Fibroblast of lung (primary cell): ENCODE measurements around the gene TTC1. TPM values are rescaled to one million over a fixed set of nuclear protein-coding genes. Genes with fewer than 3 reads are reported as not detected.

Experiments
- DNase-seq, 2 donors: peaks; one replicate each; pipeline versions ENCODE4 v3.0.0 to v3.0.0-alpha.2; 2010; ENCODE audit warnings: low read depth in 2 of 2
- H2AFZ ChIP-seq: 2 replicates; pipeline ENCODE4 v1.5.1; 2012; ENCODE audit warnings: low read length, control low read depth, inconsistent platforms
- H3K27ac ChIP-seq: 2 replicates; pipeline ENCODE4 v1.5.1; 2011; ENCODE audit warnings: low read length, control low read depth; ENCODE audit not compliant: insufficient read depth
- H3K27me3 ChIP-seq: 2 replicates; pipeline ENCODE4 v1.5.1; 2011; ENCODE audit warnings: mild to moderate bottlenecking, low read length; ENCODE audit not compliant: control insufficient read depth, insufficient read depth
- H3K36me3 ChIP-seq: 2 replicates; pipeline ENCODE4 v1.5.1; 2011; ENCODE audit warnings: low read length; ENCODE audit not compliant: control insufficient read depth, insufficient read depth
- H3K4me1 ChIP-seq: 2 replicates; pipeline ENCODE4 v1.5.1; 2011; ENCODE audit warnings: low read length; ENCODE audit not compliant: control insufficient read depth, insufficient read depth; ENCODE audit errors: extremely low read depth
- H3K4me2 ChIP-seq: 2 replicates; pipeline ENCODE4 v1.5.1; 2011; ENCODE audit warnings: low read length, control low read depth; ENCODE audit not compliant: insufficient read depth; ENCODE audit errors: extremely low read depth
- H3K4me3 ChIP-seq, 4 experiments: fragments of 200-600 bp in 1 of 4; sonication (generic) in 1 of 4; replicated peaks in 1 of 4; 2 replicates each; pipeline ENCODE4 v1.5.1; 2011 to 2016; ENCODE audit warnings: low read length in 4 of 4, low read depth in 3 of 4, mild to moderate bottlenecking in 3 of 4, control low read depth in 2 of 4, inconsistent platforms in 1 of 4, mixed read lengths in 1 of 4; ENCODE audit not compliant: insufficient read depth in 1 of 4; ENCODE audit errors: control extremely low read depth in 1 of 4
- H3K79me2 ChIP-seq: 2 replicates; pipeline ENCODE4 v1.5.1; 2012; ENCODE audit warnings: mild to moderate bottlenecking, low read length, inconsistent platforms; ENCODE audit not compliant: control insufficient read depth, insufficient read depth
- H3K9ac ChIP-seq: 2 replicates; pipeline ENCODE4 v1.5.1; 2011; ENCODE audit warnings: mild to moderate bottlenecking, low read length, control low read depth; ENCODE audit not compliant: insufficient read depth
- H3K9me3 ChIP-seq: 2 replicates; pipeline ENCODE4 v1.5.1; 2012; ENCODE audit warnings: low read depth, low read length; ENCODE audit not compliant: control insufficient read depth, insufficient read depth
- H4K20me1 ChIP-seq: 2 replicates; pipeline ENCODE4 v1.5.1; 2011; ENCODE audit warnings: low read length; ENCODE audit not compliant: control insufficient read depth, insufficient read depth; ENCODE audit errors: extremely low read depth
- EZH2 ChIP-seq: IDR thresholded peaks from 2 replicates; pipeline ENCODE4 v1.5.1; 2012; ENCODE audit warnings: low read length, control low read depth, mild to moderate bottlenecking; ENCODE audit errors: missing control alignments
- polyA plus RNA-seq, 2 donors: library from polyadenylated mRNA; depleted of rRNA in 1 of 2; stranded (reverse) in 1 of 2; unstranded in 1 of 2; fragments of >200 nt; gene quantifications; 2 replicates each; pipeline ENCODE4 v1.2.1, GENCODE V29; 2011 to 2012; ENCODE audit warnings: missing spikeins in 1 of 2
- total RNA-seq: library from RNA; depleted of rRNA; stranded (reverse); fragments of >200 nt; gene quantifications from 2 replicates; pipeline ENCODE4 v1.2.1, GENCODE V29; 2014
- TF ChIP-seq, protein P1 (sequence below), 2 donors: IDR thresholded peaks in 1 of 2; conservative IDR thresholded peaks in 1 of 2; 1 replicate in 1 of 2; 2 replicates in 1 of 2; pipeline ENCODE4 v1.5.1; 2011 to 2012; ENCODE audit warnings: low read length in 2 of 2, control low read depth in 1 of 2, inconsistent platforms in 1 of 2, low read depth in 1 of 2, mild to moderate bottlenecking in 1 of 2

The TTC1 gene
- total and polyA plus RNA-seq, 2 donors (not counting 1 experiment from before 2014, with no cell fraction given) = 41.6 to 63.7 TPM

DNA sequence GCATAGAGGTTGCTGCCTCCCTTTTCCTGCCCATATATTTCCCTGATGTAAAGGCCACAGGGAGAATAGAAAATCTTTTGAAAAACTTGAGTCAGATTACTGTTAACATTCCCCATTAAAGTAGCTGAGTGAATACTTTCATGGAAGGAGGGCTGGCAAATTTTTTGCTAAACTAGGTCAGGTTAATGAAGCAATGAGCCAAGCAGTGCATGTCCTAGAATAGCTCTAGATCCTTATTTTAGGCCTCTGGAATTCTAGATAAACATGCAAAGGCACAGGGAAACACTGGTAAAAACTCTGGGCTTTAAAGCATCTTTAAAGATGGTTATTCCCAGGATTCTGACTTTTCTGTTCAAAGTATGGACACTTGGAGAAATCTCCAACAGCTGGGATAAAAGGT lies 27.9 kb downstream of the TTC1 start:
- Histone ChIP-seq H3K4me1 (no peaks in the 10 kb centered on the region), H3K36me3 (peaks cover 7% of the 10 kb centered on the region), H3K9ac (no peak overlapping the region), H2AFZ (no peak overlapping the region), H3K4me3 (no peak overlapping the region), H3K27me3 (no peaks in the 10 kb centered on the region), H3K4me2 (no peak overlapping the region), H3K79me2 (no peaks in the 10 kb centered on the region), H4K20me1 (no peaks in the 10 kb centered on the region), H3K9me3 (no peaks in the 10 kb centered on the region), H3K27ac (no peak overlapping the region)
- DNase-seq = no peak
- TF ChIP-seq, protein P1, sequence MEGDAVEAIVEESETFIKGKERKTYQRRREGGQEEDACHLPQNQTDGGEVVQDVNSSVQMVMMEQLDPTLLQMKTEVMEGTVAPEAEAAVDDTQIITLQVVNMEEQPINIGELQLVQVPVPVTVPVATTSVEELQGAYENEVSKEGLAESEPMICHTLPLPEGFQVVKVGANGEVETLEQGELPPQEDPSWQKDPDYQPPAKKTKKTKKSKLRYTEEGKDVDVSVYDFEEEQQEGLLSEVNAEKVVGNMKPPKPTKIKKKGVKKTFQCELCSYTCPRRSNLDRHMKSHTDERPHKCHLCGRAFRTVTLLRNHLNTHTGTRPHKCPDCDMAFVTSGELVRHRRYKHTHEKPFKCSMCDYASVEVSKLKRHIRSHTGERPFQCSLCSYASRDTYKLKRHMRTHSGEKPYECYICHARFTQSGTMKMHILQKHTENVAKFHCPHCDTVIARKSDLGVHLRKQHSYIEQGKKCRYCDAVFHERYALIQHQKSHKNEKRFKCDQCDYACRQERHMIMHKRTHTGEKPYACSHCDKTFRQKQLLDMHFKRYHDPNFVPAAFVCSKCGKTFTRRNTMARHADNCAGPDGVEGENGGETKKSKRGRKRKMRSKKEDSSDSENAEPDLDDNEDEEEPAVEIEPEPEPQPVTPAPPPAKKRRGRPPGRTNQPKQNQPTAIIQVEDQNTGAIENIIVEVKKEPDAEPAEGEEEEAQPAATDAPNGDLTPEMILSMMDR (conservative IDR thresholded peaks at IDR 0.05 in 1 of 2, IDR thresholded peaks at IDR 0.05 in 1 of 2; ENCODE audit: low read depth in 1 of 2, low read length in 2 of 2) = no peak
- no peak for TF ChIP-seq EZH2

DNA sequence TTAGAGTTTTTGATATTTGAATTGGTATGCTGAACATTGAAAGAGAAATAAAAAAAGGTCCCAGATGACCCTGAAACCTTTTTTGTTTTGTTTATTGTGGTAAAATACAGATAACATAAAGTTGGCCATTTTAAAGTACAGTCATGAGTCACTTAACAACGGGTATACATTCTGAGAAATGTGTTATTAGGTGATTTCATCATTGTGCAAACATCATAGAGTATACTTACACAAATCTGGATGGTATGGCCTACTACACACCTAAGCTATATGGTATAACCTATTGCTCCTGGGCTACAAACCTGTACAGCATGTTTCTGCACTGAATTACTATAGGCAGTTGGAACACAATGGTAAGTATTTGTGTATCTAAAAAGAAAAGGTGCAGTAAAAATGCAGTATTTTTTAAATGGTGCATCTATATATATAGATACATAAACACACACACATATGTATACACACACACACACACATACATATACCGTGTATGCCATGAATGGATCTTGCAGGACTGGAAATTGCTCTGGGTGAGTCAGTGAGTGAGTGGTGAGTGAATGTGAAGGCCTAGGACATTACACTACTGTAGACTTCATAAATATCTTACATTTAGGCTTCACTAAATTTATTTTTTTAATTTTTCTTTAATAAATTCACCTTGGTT lies 31.0 kb downstream of the TTC1 start:
- H3K4me2 ChIP-seq = no peak overlapping the region
- no peak overlapping the region for H3K4me3 ChIP-seq
- no peak overlapping the region for H3K27ac ChIP-seq
- H3K27me3 ChIP-seq = no peaks in the 10 kb centered on the region
- H3K36me3 ChIP-seq = peaks cover 3% of the 10 kb centered on the region
- H4K20me1 ChIP-seq = no peaks in the 10 kb centered on the region
- TF ChIP-seq EZH2 = no peak
- TF ChIP-seq, protein P1 (conservative IDR thresholded peaks at IDR 0.05 in 1 of 2, IDR thresholded peaks at IDR 0.05 in 1 of 2; ENCODE audit: low read depth in 1 of 2, low read length in 2 of 2) = no peak
- H2AFZ ChIP-seq = no peak overlapping the region
- H3K9me3 ChIP-seq = no peaks in the 10 kb centered on the region
- H3K79me2 ChIP-seq = no peaks in the 10 kb centered on the region
- no peaks in the 10 kb centered on the region for H3K4me1 ChIP-seq
- peak in 1 of 2 donors; percentile 38 for DNase-seq
- no peak overlapping the region for H3K9ac ChIP-seq

- DNase-seq = no peak
- Histone ChIP-seq H2AFZ (no peak overlapping the region), H3K36me3 (peaks cover 2% of the 10 kb centered on the region), H3K9ac (no peak overlapping the region), H3K4me3 (no peak overlapping the region), H3K9me3 (no peaks in the 10 kb centered on the region), H3K79me2 (no peaks in the 10 kb centered on the region), H3K27ac (no peak overlapping the region), H3K4me1 (no peaks in the 10 kb centered on the region), H3K27me3 (no peaks in the 10 kb centered on the region), H4K20me1 (no peaks in the 10 kb centered on the region), H3K4me2 (no peak overlapping the region)
- TF ChIP-seq, protein P1 (conservative IDR thresholded peaks at IDR 0.05 in 1 of 2, IDR thresholded peaks at IDR 0.05 in 1 of 2; ENCODE audit: low read depth in 1 of 2, low read length in 2 of 2) = no peak
- TF ChIP-seq EZH2 = no peak
Observed at GRCh38 chr5:160040471-160040835, 31.5 kb downstream of the TTC1 start.
